BE2C (cell line): ENCODE data around the gene KIN.

Source experiments
- DNase-seq: peaks from one replicate; pipeline ENCODE4 v3.0.0-alpha.2; 2020
- H3K27me3 ChIP-seq: fragments of 250-450 bp; sonication (Bioruptor Pico); 2 replicates; pipeline ENCODE4 v1.5.1; 2020; ENCODE audit warnings: mild to moderate bottlenecking
- H3K36me3 ChIP-seq: fragments of 250-450 bp; sonication (Bioruptor Pico); 2 replicates; pipeline ENCODE4 v1.5.1; 2020; ENCODE audit warnings: mild to moderate bottlenecking
- H3K4me1 ChIP-seq: fragments of 250-450 bp; sonication (Bioruptor Pico); 2 replicates; pipeline ENCODE4 v1.5.1; 2020
- H3K4me3 ChIP-seq: 2 replicates; pipeline ENCODE4 v1.5.1; 2011; ENCODE audit warnings: low read depth, low read length
- H3K9me3 ChIP-seq: fragments of 250-450 bp; sonication (Bioruptor Pico); 2 replicates; pipeline ENCODE4 v1.5.1; 2020
- CTCF ChIP-seq: IDR thresholded peaks from 2 replicates; pipeline ENCODE4 v1.5.1; 2012; ENCODE audit warnings: mild to moderate bottlenecking, low read depth, low read length

KIN gene

GRCh38 chr10:7826971-7827370 is 39.2 kb upstream of the KIN start:
- no peaks in the 10 kb centered on the region for H3K4me1 ChIP-seq
- peak; percentile 34 for TF ChIP-seq CTCF
- H3K27me3 ChIP-seq, result no peaks in the 10 kb centered on the region
- H3K9me3 ChIP-seq, result no peaks in the 10 kb centered on the region
- DNase-seq, result peak; percentile 54
- peaks cover 12% of the 10 kb centered on the region for H3K36me3 ChIP-seq
- H3K4me3 ChIP-seq, result no peak overlapping the region

- DNase-seq, result no peak
- no peak overlapping the region for H3K4me3 ChIP-seq
- no peaks in the 10 kb centered on the region for H3K9me3 ChIP-seq
- peaks cover 2% of the 10 kb centered on the region; the same call in 1 of the 2 replicates for H3K4me1 ChIP-seq
- TF ChIP-seq CTCF, result no peak
- peaks cover 15% of the 10 kb centered on the region for H3K36me3 ChIP-seq
- no peaks in the 10 kb centered on the region for H3K27me3 ChIP-seq
Measured at GRCh38 chr10:7824251-7824650, 36.5 kb upstream of the KIN start.

- Histone ChIP-seq H3K4me3 (peak overlapping the region; percentile 84), H3K27me3 (no peaks in the 10 kb centered on the region), H3K36me3 (peaks cover 3% of the 10 kb centered on the region), H3K4me1 (peaks cover 2% of the 10 kb centered on the region; the same call in 1 of the 2 replicates), H3K9me3 (no peaks in the 10 kb centered on the region)
- peak; percentile 42 for TF ChIP-seq CTCF
- DNase-seq, result peak; percentile 48
Measured at GRCh38 chr10:7819121-7819460, 31.3 kb upstream of the KIN start.

GRCh38 chr10:7818295-7819120 is 30.7 kb upstream of the KIN start, which contains the start of gene TAF3:
TAF3 (plus strand) TSS chr10:7818505; CDS start chr10:7818710, 205 bp downstream.
- Histone ChIP-seq H3K4me1 (peaks cover 2% of the 10 kb centered on the region; the same call in 1 of the 2 replicates), H3K9me3 (no peaks in the 10 kb centered on the region), H3K36me3 (peaks cover 3% of the 10 kb centered on the region; the same call in 1 of the 2 replicates), H3K4me3 (peak within 1 kb of the TSS; percentile 84), H3K27me3 (no peaks in the 10 kb centered on the region)
- no peak for TF ChIP-seq CTCF
- DNase-seq, result peak; percentile 91

- DNase-seq, result no peak
- Histone ChIP-seq H3K4me1 (peaks cover 2% of the 10 kb centered on the region; the same call in 1 of the 2 replicates), H3K36me3 (peaks cover 3% of the 10 kb centered on the region; the same call in 1 of the 2 replicates), H3K27me3 (no peaks in the 10 kb centered on the region), H3K4me3 (peak overlapping the region; percentile 84), H3K9me3 (no peaks in the 10 kb centered on the region)
- no peak for TF ChIP-seq CTCF
Measured at GRCh38 chr10:7817984-7818294, 30.1 kb upstream of the KIN start.

DNA sequence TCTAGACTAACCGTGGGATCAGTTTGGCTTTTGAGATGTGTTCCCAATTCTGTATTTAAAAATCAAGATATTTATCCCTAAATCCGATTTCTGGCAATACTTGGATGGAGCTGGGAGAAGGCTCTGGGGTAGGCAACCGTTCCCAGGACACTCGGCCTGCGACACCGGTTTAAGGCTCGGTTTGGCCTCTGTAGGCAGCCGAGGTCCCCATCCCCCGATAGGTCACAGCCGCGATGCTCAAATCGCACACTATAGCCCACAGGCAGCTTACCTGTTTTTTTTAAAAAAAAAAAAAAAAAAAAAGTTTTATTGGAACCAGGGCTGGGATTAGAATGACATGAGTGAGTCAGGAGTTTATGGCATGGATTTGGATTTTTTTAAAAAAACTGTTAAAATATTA is 29.8 kb upstream of the KIN start:
- no peaks in the 10 kb centered on the region for H3K9me3 ChIP-seq
- no peak for DNase-seq
- H3K4me3 ChIP-seq, result peak overlapping the region; percentile 84
- H3K36me3 ChIP-seq, result peaks cover 3% of the 10 kb centered on the region; the same call in 1 of the 2 replicates
- peaks cover 2% of the 10 kb centered on the region; the same call in 1 of the 2 replicates for H3K4me1 ChIP-seq
- TF ChIP-seq CTCF, result no peak
- H3K27me3 ChIP-seq, result no peaks in the 10 kb centered on the region
